GM19035 (cell line): ENCODE data around the gene PROX1.

Source experiments
- ATAC-seq: cut with Tn5 transposase; IDR thresholded peaks from one replicate; pipeline ENCODE4 v1.9.1; 2021; ENCODE audit not compliant: unreplicated experiment

The PROX1 gene

GRCh38 chr1:214018386-214019268, 30.9 kb downstream of the PROX1 start:
- no peak for ATAC-seq

- ATAC-seq: no peak
Measured at GRCh38 chr1:214019499-214019898, 31.7 kb downstream of the PROX1 start.

GRCh38 chr1:214021321-214021720, 33.5 kb downstream of the PROX1 start:
- no peak for ATAC-seq

GRCh38 chr1:214022229-214022791, 34.5 kb downstream of the PROX1 start:
- no peak for ATAC-seq

GRCh38 chr1:214022810-214023425, 35.1 kb downstream of the PROX1 start:
- no peak for ATAC-seq

DNA sequence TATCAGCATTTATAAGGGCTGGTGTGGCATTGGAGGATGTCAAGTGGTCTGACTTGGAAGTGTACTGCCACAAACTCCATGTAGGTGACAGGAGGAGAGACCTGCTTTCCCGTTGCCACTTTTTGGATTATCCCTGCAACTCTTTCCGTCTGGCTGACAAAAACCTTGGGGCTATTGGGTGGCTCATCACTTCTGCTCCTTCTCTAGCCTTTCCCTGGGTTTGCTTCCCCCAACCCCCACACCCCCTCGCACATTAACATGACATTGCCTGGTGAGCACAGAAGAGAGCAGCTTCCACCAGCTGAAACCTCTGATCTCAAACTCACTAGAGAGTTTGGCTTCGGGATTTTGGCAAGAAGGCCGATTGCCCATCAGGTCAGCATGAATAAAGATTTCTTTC, 39.2 kb downstream of the PROX1 start:
- ATAC-seq: no peak

DNA sequence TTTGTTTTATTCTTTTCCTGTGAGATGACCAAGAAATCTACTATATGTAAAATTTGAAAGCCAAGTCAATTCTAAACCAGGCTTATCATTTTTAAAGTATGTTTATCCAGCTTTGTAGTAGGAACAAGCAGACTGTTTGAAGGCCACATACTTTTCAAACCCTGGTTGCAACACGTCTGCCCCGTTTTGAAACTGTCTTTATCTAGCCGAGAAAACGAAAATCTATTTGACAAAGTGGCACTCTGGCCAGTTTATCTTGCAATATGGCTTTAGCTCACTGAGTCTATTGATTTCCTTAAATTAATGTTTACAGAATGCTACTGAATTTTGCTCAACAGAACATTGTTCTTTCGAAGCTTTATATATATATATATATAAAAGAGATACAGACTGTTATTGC, 39.7 kb downstream of the PROX1 start:
- no peak for ATAC-seq

DNA sequence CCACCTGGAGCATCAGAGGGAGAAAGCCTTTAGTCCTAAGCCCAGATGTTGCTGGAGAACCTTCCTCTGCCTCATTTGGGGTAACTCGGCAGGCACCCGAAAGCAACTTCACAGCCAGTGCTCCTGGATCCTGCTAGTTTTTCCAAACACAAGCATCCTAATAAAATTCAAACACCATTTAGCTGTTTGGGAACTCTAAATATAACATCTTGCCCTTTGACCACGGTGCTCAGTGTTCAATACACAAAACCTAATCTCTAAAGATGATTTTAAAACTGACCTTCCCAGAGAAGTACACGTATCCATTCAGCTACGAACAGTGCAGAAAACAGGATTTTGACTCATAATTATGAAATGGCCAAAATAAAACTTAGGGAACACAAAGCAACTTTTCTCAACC, 40.3 kb downstream of the PROX1 start:
- ATAC-seq: no peak

DNA sequence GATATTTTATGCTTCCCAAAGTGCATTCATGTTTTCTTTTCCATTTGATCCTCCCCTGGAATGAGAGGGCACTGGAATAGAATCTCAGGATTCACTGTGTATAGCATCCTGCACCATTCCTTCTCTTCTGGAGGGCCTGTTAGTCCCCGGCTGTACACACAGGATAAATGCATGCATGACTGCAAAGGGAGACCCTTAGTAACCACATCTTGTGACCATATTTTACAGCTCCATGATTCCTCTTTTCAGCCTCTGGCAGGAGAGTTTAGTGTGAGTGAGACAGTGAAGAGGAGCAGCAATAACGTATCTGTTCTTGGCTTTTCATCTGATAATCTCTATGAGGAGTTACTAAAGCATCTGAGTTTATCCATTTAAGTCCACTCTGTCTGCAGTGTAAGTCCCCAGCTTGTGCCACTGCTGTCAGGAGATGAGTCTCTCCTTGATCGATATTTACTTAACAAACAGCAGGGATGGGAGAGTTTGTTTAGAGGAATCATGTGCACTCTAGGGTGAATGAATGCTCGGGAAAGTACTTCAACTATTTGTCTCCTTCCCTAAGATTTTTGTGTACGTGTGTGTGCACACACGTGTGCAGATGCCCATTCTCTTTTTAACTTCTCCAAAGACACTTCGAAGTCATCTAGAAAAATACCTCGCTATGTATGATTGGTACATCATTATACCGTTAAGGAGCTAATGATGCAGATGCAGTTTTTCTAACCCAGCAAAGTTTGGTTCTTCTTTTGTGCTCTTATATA, 41.1 kb downstream of the PROX1 start:
- ATAC-seq: no peak

- no peak for ATAC-seq
Measured at GRCh38 chr1:214029796-214030195, 42.0 kb downstream of the PROX1 start.

DNA sequence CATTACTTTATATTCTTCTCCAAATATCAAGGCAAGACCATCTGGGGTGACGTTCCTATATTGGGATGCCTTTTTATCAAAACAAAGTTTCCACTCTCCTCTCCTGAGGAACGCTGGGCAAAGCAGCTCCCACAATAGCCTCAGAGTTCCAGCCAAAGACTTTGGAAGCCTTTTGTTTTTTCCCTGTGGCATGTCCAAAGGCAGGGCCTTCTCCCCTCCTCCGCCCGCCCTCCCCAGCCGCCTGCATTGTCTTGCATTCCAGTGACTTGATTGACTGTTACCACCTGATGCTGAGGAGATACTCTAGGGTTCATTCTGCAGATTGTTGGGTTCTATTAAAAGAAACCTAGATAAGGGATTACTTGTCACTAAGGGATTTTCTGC, 43.5 kb downstream of the PROX1 start:
- ATAC-seq: no peak

- no peak for ATAC-seq
Measured at GRCh38 chr1:214037468-214037867, 49.7 kb downstream of the PROX1 start.

DNA sequence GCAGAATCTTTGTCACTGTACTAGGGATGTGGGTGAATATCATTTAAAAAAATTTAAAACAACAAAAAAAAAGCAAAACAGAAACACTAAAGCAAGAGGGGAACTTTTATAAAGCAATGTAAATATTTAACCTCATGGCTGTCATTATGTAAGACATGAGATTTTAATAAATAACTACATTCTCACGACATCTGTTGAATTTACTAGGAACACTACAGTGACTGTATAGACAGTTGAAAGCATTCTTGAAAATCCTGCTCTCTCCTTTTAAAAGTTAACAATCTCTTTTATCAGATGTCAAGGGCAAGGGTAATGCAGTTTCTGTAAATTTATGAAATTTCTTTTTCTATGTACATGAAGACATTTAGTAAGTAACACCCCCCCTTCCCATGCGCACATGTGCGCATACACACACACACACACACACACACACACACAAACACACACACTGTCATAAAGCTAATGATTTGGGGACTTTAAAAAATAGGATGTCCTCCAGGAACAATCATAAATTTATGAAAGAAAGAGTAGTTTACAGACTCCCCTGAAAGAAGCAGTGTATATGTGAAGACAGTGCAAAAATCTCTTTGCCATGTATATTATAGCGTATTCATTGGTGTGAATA, 51.7 kb downstream of the PROX1 start:
- ATAC-seq: no peak

DNA sequence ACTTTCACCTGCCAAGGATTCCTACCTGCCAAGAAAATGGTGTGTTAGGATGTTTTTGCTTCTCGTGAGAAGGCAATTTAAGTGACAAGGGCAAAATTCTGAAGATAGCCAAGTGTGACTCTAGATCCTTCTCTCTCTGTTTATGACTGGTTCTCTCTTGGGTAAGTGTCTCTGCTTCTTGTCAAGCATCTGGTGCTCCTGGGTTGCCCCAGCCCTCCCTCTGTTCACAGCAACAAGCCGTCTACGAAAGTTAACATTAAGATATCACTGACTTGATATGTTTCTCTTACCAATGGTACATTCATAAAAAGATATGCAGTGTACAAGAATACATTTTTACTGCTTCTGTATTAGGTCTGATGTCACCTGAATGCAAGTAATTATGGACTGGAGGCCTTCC, 55.4 kb downstream of the PROX1 start:
- ATAC-seq: no peak

GRCh38 chr1:214044438-214045214, 56.9 kb downstream of the PROX1 start:
- no peak for ATAC-seq

DNA sequence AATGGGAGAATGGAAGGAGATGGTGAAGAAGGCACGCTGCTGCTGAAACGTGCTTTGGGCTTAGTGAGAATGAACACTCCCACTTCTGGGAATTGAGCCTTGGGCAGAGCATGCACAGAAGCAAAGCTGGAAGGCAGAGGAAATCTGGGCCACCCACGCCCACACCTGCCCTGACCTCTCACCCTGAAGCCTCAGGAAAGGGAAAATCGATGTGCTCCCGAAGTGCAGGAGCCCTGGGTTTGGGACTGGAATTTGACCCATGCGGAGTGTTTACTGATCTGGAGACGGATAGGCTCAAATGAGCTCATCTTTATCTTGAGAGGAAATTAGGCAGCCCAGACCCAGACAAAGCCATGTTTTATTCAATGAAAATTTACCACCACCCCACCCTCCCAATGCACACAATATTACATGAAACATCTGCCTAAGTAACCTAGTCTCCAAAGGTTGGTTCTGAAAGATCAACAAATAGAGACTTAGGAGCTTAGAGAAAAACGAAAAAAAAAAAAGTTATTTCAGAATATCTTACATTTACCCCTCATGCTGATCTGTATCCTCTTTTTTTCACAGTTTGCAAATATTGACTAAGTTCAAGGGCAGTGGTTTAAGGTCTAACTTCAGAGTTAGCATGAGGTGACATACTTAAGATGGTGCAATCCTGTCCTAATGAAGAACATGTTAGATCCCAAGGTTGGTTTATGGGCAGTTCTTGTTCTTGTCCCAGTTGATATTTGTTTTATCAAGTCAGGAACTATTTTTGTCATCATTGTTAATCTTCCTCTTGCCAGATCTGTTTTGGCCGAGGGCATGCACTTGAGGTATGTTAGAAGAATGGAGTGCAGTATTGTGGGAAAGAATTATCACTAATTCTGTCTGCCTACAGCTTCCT, 63.0 kb downstream of the PROX1 start:
- no peak for ATAC-seq

DNA sequence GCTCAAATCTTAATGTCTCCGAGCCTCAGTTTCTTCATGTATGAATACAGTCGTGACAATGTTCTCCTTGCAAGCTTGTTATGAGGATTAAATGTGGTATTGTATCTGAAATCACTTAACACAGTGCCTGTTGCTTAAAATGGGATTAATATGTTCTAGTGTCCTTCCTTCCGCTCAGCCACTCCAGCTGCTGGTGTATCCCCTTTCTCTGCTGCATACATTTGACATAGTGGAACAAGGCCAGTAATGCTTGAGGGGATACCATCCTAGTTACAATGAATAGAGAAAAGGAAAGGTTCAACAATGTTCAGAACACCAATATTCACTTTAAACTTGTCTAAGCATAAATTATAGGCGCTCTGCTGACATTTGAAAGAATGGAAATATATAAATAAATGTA, 64.0 kb downstream of the PROX1 start:
- ATAC-seq: no peak

GRCh38 chr1:214058076-214058475, 70.3 kb downstream of the PROX1 start:
- no peak for ATAC-seq

DNA sequence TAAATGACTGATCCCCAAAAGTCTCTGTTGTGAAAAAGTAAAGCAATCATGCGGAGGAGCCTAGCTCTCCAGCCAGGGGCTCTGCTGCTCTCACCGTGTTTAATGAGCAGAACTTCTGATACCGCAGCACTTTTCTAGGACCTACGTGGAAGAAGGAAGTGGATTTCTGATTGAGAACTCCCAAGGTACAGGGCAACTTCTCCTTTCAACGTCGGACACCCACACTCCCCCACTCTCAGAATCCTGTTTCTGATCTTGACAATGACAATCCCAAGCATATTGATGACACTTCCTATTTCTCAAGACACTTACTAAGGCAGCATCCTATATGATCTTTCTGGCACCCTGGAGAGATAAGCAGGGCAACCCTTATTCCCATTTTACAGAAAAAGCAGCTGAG, 78.4 kb downstream of the PROX1 start:
- no peak for ATAC-seq
